MM.1S (cell line): ENCODE results near the gene TMEM141.

ENCODE experiments used
- DNase-seq: peaks from one replicate; pipeline ENCODE4 v3.0.0-alpha.2; 2015
- H2AFZ ChIP-seq: fragments of 300-600 bp; sonication (generic); 2 replicates; pipeline ENCODE4 v1.6.0; 2016; ENCODE audit warnings: antibody characterized with exemption, low read length
- H3F3A ChIP-seq: fragments of 300-600 bp; sonication (generic); 2 replicates; pipeline ENCODE4 v1.6.1; 2016; ENCODE audit warnings: mild to moderate bottlenecking, antibody characterized with exemption, low read length, moderate library complexity, mixed read lengths; ENCODE audit not compliant: insufficient read depth
- H3K27ac ChIP-seq: fragments of 300-600 bp; sonication (generic); 2 replicates; pipeline ENCODE4 v1.5.1; 2016; ENCODE audit warnings: mild to moderate bottlenecking, low read length
- H3K27me3 ChIP-seq: fragments of 300-600 bp; sonication (generic); replicated peaks from 2 replicates; pipeline ENCODE4 v1.6.0; 2016; ENCODE audit warnings: low read length; ENCODE audit not compliant: insufficient read depth
- H3K36me3 ChIP-seq: fragments of 300-600 bp; sonication (generic); replicated peaks from 2 replicates; pipeline ENCODE4 v1.6.1; 2016; ENCODE audit warnings: mild to moderate bottlenecking, low read length, mixed read lengths; ENCODE audit not compliant: insufficient read depth
- H3K4me1 ChIP-seq: fragments of 300-600 bp; sonication (generic); 2 replicates; pipeline ENCODE4 v1.6.1; 2016; ENCODE audit warnings: low read length, mixed read lengths
- H3K4me2 ChIP-seq: fragments of 300-600 bp; sonication (generic); 2 replicates; pipeline ENCODE4 v1.6.0; 2016; ENCODE audit warnings: low read depth, low read length
- H3K4me3 ChIP-seq: fragments of 300-600 bp; sonication (generic); 2 replicates; pipeline ENCODE4 v1.5.1; 2016; ENCODE audit warnings: low read length, mixed read lengths
- H3K79me2 ChIP-seq: fragments of 300-600 bp; sonication (generic); 2 replicates; pipeline ENCODE4 v1.6.1; 2016; ENCODE audit warnings: mixed run types, low read length, mixed read lengths
- H3K9ac ChIP-seq: fragments of 300-600 bp; sonication (generic); 2 replicates; pipeline ENCODE4 v1.6.1; 2016; ENCODE audit warnings: low read length, mixed read lengths
- H3K9me2 ChIP-seq: fragments of 300-600 bp; sonication (generic); replicated peaks from 2 replicates; pipeline ENCODE4 v1.6.1; 2016; ENCODE audit warnings: mild to moderate bottlenecking, low read length, mixed read lengths; ENCODE audit not compliant: insufficient read depth
- H3K9me3 ChIP-seq: fragments of 300-600 bp; sonication (generic); replicated peaks from 2 replicates; pipeline ENCODE4 v1.6.1; 2016; ENCODE audit warnings: mild to moderate bottlenecking, low read length, mixed read lengths; ENCODE audit not compliant: insufficient read depth
- H4K20me1 ChIP-seq: fragments of 300-600 bp; sonication (generic); 2 replicates; pipeline ENCODE4 v1.6.1; 2016; ENCODE audit warnings: mild to moderate bottlenecking, low read length, moderate library complexity, mixed read lengths; ENCODE audit not compliant: insufficient read depth
- EZH2 ChIP-seq: fragments of 300-600 bp; sonication (generic); optimal IDR thresholded peaks from 2 replicates; pipeline ENCODE3; 2017; ENCODE audit warnings: low read depth, mild to moderate bottlenecking, antibody characterized with exemption, low read length, mixed read lengths
- EZH2phosphoT487 ChIP-seq: fragments of 300-600 bp; sonication (generic); IDR thresholded peaks from 2 replicates; pipeline ENCODE4 v1.6.1; 2018; ENCODE audit warnings: antibody characterized with exemption, low read length
- TF ChIP-seq, protein P1 (sequence below): fragments of 300-600 bp; sonication (generic); IDR thresholded peaks from 2 replicates; pipeline ENCODE4 v1.5.1; 2016; ENCODE audit warnings: antibody characterized with exemption, low read length, mixed read lengths

The TMEM141 gene

DNA sequence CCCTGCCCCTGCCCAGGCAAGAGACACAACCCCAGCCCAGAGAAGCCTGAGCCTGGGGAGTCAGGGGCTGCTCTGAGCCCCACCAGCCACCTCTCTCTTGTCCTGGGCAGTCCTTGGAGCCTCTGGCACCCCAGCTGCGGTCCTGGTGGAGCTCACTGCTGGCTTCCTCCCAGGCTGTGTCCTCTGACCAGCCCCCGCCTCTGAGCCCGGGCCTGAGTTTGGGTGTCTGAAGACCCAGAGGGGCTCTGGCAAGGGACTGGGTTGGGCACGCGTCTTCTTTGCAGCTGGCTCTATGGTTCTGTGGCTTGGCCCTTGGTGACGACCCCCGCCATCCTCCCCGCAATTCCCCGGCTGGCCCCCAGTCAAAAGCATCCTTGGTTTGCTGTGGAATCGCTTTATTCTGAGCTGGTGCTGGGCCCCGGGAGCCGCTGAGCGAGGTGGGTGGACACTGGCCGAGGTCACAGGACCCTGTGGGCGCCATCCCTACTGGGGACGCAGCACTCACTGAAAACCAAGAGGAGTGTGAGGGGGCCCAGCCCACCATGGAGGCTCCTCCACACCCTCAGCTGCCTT, 47.4 kb upstream of the TMEM141 start:
- H3K27ac ChIP-seq, result no peak overlapping the region
- H3K27me3 ChIP-seq, result peaks cover 97% of the 10 kb centered on the region
- no peak overlapping the region for H3K4me3 ChIP-seq
- H3K36me3 ChIP-seq, result no peaks in the 10 kb centered on the region
- no peak overlapping the region for H2AFZ ChIP-seq
- no peak overlapping the region for H3K9ac ChIP-seq
- no peaks in the 10 kb centered on the region for H3K9me2 ChIP-seq
- no peaks in the 10 kb centered on the region for H3K4me1 ChIP-seq
- no peaks in the 10 kb centered on the region for H3F3A ChIP-seq
- TF ChIP-seq, protein P1, sequence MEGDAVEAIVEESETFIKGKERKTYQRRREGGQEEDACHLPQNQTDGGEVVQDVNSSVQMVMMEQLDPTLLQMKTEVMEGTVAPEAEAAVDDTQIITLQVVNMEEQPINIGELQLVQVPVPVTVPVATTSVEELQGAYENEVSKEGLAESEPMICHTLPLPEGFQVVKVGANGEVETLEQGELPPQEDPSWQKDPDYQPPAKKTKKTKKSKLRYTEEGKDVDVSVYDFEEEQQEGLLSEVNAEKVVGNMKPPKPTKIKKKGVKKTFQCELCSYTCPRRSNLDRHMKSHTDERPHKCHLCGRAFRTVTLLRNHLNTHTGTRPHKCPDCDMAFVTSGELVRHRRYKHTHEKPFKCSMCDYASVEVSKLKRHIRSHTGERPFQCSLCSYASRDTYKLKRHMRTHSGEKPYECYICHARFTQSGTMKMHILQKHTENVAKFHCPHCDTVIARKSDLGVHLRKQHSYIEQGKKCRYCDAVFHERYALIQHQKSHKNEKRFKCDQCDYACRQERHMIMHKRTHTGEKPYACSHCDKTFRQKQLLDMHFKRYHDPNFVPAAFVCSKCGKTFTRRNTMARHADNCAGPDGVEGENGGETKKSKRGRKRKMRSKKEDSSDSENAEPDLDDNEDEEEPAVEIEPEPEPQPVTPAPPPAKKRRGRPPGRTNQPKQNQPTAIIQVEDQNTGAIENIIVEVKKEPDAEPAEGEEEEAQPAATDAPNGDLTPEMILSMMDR, result no peak
- TF ChIP-seq EZH2 (no peak), EZH2phosphoT487 (no peak)
- no peaks in the 10 kb centered on the region for H3K79me2 ChIP-seq
- H3K4me2 ChIP-seq, result no peak overlapping the region
- no peak for DNase-seq
- no peaks in the 10 kb centered on the region for H4K20me1 ChIP-seq
- H3K9me3 ChIP-seq, result no peaks in the 10 kb centered on the region

GRCh38 chr9:136744773-136745172, 46.4 kb upstream of the TMEM141 start:
- DNase-seq, result no peak
- Histone ChIP-seq H2AFZ (no peak overlapping the region), H3K4me3 (no peak overlapping the region), H3K9me2 (no peaks in the 10 kb centered on the region), H3K79me2 (no peaks in the 10 kb centered on the region), H3F3A (no peaks in the 10 kb centered on the region), H3K36me3 (no peaks in the 10 kb centered on the region), H3K4me2 (no peak overlapping the region), H4K20me1 (no peaks in the 10 kb centered on the region), H3K9ac (no peak overlapping the region), H3K9me3 (no peaks in the 10 kb centered on the region), H3K27me3 (peaks cover 97% of the 10 kb centered on the region), H3K27ac (no peak overlapping the region), H3K4me1 (no peaks in the 10 kb centered on the region)
- TF ChIP-seq EZH2 (no peak), EZH2phosphoT487 (no peak)
- TF ChIP-seq, protein P1, result no peak

DNA sequence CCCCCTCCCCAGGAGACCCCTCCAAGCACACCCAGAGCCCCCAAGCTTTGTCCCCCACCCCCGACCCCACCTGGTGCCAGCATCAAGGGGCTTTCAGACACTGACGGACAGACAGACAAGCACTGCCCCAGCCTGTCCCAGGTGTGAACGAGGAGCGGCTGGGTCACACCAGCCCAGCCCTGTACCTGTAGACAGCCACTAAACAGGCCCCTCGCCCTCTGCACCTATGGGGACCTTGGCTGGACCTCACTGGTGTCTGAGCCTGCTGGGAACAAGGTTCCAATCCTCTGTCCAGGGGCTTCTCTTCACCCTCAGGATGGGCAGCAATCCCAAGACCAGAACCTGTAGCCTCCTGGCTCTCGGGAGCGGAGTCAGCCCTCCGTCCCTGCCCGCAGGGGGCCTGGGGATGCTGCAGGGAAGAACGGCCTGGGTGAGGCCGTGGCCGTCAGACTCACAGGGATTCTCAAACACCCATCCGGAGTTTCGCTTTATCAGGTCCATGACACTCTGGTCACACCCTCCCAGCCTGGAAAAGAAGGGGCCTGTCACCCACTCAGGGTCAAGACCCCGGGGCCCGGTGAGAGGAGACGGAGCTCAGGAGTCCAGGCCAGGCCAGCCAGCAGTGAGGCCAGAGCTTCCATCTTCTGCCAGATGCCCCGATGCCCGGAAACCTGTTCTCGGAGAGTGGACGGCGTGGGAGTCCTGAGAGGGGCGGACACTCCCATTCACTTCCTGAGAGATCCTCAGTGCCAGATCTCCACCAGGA, 45.6 kb upstream of the TMEM141 start:
- no peak for DNase-seq
- H3K4me2 ChIP-seq, result no peak overlapping the region
- no peaks in the 10 kb centered on the region for H4K20me1 ChIP-seq
- H3K9ac ChIP-seq, result no peak overlapping the region
- TF ChIP-seq, protein P1, result no peak
- no peak for TF ChIP-seq EZH2
- TF ChIP-seq EZH2phosphoT487, result no peak
- no peaks in the 10 kb centered on the region for H3K4me1 ChIP-seq
- H3K9me2 ChIP-seq, result no peaks in the 10 kb centered on the region
- peaks cover 97% of the 10 kb centered on the region for H3K27me3 ChIP-seq
- no peak overlapping the region for H2AFZ ChIP-seq
- no peaks in the 10 kb centered on the region for H3F3A ChIP-seq
- H3K9me3 ChIP-seq, result no peaks in the 10 kb centered on the region
- no peaks in the 10 kb centered on the region for H3K79me2 ChIP-seq
- H3K36me3 ChIP-seq, result no peaks in the 10 kb centered on the region
- H3K27ac ChIP-seq, result no peak overlapping the region
- no peak overlapping the region for H3K4me3 ChIP-seq
